HG03432 (cell line): Measurements from ENCODE around the gene OR5H6.
"Not testable (repeated sequence)": the region's sequence is repeated elsewhere in the genome, so short reads cannot be mapped to it uniquely, and the experiment has no call there.

Source experiments
- ATAC-seq: cut with Tn5 transposase; IDR thresholded peaks from one replicate; pipeline ENCODE4 v1.9.1; 2021; ENCODE audit warnings: mild to moderate bottlenecking, moderate library complexity; ENCODE audit not compliant: unreplicated experiment

Gene OR5H6

DNA sequence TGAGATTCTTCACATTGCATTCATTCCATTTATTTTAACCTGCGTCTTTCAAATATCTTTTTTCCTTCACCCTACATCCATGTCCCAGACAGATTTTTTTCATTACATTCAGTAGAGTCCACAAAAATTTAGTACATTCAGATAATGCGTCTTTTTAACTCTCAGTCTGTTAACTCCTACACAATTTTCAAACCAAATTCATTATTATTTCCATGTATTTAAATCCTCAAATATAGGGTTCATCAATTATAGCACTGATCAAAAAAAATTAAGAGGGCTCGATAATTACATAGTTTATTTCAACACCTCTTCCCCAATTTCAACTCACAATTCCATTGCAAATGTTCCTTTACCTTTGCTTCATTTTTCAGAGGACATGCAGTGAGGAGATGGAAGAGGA is at the start of gene OR5H6:
Gene OR5H6 (plus strand): TSS at position 301 of the 400 bp plus-strand sequence. CDS start 89 bp downstream, at position 390.
- no peak for ATAC-seq

DNA sequence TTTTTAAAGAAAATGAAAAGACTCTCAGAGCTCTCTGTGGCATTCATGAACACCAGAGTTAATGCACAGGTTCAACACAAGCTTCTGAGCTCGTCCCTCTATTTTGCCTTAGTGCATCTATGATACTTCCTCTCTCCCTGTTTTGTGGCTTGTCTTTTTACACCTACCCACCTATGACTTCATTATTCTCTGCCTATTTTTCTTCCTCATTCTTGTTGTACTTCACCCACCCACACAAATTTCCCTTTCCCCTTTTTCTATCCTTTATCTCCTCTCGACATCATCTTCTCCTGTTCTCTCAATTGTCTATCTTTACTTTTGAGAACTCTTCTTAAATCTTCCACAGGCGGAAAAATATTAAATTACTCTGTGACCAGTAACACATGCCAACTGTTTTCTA is 49.0 kb upstream of the OR5H6 start:
- no peak for ATAC-seq

DNA sequence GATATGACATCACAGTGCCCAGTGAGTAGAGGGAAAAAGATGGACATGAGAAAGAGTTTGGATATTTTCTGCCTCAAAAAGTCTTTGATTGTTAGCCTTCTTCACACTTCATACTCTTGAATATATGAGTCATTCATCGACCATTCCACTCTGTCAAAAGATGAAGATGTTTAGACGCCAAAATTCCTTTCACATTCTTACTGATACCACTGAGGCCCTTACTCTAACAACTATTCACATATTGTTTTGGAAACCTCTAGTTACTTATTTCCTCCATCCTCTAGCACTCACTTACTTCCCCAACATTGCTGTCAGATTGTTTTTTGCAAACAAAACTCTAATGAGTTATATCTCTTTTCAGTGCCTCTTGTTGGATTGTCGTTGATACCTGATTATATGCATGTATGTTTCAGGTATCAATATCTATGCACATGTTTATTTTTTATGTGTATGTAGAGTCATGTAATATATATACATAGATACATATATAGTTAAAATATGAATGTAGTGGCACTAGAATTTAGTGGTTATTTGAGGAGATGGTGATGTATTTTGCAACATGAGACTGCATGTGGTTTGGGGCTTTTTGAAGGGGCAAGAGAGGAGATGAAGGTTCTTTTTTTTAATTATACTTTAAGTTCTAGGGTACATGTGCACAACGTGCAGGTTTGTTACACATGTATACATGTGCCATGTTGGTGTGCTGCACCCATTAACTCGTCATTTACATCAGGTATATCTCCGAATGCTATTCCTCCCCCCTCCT is 40.0 kb upstream of the OR5H6 start:
- no peak for ATAC-seq

DNA sequence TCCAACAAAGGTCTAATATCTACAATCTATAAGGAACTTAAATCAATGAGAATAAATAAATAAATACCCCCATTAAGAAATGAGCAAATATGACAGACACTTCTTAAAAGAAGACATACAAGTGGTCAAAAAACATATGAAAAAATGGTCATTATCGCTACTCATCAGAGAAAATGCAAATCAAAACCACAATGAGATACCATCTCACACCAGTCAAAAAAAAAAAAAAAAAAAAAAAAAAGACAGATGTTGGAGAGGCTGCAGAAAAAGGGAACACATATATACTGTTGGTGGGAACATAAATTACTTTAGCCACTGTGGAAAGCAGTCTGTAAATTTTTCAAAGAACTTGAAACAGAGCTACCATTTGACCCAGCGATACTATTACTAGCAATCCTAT is 31.6 kb upstream of the OR5H6 start:
- no peak for ATAC-seq

DNA sequence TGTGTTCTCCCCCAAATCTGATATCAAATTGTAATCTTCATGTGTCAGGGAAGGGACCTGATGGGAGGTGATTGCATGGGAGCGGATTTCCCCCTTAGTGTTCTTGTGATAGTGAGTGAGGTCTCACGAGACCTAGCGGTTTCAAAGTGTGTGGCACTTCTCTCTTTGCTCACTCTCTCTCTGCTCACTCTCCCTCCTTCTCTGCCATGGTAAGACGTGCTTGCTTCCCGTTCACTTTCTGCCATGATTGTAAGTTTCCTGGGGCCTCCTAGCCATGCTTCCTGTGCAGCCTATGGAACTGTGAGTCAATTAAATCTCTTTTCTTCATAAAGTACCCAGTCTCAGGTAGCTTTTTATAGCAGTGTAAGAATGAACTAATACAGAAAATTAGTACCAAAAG is 30.6 kb upstream of the OR5H6 start:
- ATAC-seq: peak; percentile 68

DNA sequence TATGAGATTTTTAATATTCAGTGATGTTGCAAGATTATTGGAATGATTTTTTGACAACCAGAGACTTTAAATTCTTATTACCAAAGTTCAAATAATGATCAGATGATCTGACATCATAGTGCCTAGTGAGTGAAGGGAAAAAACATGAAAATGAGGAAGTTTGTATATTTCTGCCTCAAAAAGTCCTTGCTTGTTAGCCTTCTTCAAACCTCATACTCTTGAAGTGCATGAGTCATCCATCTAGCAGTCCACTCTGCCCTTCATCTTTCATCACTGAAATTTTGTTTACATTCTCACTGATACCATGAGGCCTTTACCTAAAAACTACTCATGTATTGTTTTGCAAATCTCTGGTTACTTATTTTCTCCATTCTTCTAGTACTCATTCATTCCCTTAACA is 23.9 kb upstream of the OR5H6 start:
- ATAC-seq: peak; percentile 72

DNA sequence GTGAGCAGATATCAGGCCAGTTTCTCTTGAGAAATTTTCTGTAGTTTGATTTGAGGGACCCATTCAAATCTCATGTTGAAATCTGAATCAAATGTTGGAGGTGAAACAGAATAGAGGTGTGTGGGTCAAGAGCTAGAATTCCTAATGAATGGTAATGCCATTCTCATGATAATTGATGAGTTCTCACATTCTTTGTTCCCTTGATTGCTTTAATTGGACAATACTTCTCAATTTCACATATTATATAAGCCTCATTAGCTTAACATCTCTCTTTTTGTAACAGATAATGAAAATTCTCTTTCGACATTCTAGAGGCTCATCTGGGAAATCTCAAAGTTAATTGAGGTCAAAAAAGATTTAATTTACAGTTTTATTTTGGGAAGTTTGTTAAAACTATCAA is 21.9 kb upstream of the OR5H6 start:
- ATAC-seq: no peak

DNA sequence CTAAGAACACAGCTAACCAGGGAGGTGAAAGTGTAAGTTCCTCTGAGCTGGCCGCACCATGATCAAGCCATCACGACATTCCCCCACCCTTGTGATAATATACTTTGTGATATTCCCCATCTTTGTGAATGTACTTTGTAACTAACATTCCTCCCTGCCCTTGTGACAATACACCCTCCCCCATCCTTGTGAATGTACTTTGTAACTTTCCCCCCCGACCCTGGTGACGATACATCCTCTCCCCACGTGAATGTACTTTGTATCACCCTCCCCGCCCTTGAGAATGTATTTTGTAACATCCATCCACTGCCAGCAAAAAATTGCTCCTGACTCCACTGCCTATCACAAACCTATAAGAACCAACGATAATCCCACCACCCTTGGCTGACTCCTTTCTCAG is 20.2 kb upstream of the OR5H6 start:
- ATAC-seq: no peak

DNA sequence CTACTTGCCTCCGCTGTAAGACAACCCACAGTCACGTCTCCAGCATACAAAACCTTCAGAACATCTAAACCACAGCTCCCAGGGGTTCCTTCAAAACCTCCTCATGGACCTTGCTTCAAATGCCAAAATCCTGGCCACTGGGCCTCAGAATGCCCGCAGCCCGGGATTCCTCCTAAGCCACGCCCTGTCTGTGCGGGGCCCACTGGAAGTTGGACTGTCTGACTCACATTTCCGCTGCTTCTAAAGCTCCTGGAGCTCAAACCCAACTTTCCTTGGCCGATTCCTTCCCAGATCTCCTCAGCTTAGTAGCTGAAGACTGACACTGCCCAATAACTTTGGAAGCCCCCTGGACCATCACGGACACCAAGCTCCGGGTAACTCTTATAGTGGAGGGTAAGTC is 17.9 kb upstream of the OR5H6 start:
- no peak for ATAC-seq

DNA sequence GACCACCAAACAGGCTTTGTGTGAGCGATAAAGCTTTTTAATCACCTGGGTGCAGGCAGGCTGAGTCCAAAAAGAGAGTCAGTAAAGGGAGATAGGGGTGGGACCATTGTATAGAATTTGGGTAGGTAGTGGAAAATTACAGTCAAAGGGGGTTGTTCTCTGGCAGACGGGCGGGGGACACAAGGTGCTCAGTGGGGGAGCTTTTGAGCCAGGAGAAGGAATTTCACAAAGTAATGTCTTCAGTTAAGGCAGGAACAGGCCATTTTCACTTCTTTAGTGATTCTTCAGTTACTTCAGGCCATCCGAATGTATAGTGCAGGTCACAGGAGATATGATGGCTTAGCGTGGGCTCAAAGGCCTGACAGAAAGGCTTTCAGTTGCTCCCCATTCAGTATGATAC is 8.0 kb upstream of the OR5H6 start:
- ATAC-seq: not testable (repeated sequence)

DNA sequence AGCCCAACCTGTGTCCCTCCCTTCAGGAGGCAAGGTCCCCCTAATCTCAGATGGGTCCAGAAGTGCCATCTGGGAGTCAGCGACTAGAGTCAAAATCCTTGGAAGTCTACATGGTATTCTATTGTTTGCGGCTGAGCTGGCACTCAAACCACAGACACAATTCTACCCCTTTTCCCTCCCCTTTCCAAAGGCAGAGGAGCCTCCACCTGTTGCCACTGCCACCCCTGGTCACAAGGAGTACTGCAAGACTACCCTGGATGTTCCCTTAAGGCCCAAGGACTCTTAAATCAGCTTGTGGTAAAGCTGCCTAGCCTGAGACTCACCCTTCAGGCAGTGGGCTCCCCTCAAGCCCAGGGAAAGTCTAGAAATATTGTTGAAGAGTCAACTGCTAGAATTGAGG is 4.3 kb upstream of the OR5H6 start:
- ATAC-seq: no peak

DNA sequence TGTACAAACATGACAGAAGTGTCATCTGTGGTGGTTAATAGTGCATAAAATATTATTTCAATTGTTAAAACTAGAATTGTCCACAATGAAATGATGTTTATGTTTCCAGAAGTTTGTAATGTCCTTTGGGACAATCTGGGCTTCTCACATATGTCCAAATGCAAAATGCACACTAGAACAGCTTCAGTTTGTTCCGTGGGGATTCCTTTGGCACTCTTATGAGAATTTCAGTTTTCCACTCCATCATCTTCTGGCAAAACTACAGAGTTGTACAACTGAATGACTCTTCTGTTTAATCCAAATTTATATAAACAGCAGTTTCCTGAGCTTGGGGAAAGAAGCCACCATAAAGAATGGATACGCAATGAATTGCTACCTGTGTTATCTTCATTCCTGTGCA is 2.0 kb upstream of the OR5H6 start:
- no peak for ATAC-seq

DNA sequence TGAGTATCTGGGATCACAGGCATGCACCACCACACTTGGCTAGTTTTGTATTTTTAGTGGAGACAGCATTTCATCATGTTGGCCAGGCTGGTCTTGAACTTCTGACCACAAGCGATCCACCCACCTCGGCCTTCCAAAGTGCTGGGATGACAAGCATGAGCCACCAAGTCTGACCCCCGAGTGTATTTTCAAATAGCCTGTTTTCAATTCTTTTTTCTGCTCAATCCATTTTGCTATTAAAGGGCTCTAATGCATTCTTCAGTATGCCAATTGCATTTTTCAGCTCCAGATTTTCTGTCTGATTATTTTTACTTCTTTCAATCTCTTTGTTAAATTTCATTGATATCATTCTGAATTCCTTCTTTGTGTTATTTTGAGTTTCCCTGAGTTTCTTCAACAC is 5.8 kb downstream of the OR5H6 start:
- no peak for ATAC-seq

DNA sequence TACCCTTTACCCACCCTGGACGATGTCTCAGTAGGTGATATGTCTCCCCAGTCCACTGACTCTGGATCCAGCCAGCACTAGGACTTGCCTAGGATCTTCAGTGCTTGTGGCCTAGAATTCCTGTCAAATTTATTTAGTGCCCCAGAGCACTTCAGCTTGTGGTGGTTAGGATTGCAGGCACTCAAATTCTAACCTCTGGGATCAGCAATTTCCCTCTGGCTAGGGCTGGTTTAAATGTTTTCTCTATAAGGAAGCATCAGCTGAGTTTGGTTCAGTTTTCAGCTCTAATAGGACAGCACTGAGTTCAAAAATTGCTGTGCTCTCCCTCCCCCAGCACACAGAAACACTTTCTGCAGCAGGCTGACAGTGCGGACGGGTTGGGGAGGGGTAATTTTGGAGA is 8.1 kb downstream of the OR5H6 start:
- no peak for ATAC-seq

DNA sequence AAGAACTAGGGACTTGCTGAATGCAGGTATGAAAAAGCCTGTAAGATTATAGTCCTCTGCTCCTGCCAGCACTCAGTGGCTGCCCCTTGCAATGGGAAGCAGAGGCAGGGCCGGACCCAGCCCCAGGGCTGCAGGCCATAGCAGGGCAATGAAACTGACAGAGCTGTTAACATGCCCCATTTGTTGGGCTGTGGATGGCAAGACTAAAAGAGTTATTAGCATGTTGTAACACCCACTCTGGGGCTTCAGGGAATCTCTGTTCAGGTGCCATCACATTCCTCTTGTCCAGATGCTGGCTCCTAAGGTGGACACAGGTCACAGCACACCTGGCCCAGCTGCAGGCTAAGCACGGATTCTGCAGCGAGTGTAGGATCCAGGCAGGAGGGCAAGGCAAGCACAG is 10.9 kb downstream of the OR5H6 start:
- no peak for ATAC-seq

DNA sequence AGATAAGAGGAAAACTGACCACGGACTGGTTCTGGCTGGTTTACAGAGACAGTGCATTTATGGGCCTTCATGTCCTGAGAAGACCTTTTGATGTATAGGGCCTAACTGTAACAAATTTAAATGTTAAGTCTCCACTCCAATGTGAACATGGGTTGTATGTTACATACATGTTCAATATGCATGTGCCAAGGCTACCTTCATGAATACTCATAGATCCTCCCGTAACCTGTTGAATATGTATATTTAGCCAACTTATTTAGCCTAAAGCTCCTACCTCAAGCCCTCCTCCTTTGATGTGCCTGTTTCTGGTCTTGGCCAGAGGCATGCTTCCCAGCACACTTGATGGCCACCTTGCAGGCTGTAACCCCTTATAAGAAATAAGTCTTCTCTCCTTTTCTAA is 18.2 kb downstream of the OR5H6 start, which contains the start of gene OR5H2:
Gene OR5H2 (plus strand): TSS at position 301 of the 400 bp plus-strand sequence. CDS start 398 bp downstream, outside the sequence.
- no peak for ATAC-seq

DNA sequence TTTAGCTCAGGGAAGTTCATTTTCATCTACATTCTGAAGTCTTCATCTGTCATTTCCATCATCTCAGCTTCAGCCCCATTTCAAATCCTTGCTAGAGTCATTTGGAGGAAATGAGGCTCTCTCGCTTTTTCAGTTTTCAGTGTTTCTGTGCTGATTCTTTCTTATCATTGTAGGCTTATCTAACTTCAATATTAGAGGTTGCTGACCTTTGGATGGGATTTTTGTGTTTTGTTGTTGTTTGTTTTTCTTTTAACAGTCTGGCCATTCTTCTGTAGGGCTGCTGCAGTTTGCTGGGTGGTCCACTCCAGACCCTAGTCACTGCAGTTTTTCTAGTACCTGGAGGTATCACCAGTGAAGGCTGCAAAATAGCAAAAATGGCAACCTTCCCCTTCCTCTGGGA is 26.9 kb downstream of the OR5H6 start:
- ATAC-seq: no peak

DNA sequence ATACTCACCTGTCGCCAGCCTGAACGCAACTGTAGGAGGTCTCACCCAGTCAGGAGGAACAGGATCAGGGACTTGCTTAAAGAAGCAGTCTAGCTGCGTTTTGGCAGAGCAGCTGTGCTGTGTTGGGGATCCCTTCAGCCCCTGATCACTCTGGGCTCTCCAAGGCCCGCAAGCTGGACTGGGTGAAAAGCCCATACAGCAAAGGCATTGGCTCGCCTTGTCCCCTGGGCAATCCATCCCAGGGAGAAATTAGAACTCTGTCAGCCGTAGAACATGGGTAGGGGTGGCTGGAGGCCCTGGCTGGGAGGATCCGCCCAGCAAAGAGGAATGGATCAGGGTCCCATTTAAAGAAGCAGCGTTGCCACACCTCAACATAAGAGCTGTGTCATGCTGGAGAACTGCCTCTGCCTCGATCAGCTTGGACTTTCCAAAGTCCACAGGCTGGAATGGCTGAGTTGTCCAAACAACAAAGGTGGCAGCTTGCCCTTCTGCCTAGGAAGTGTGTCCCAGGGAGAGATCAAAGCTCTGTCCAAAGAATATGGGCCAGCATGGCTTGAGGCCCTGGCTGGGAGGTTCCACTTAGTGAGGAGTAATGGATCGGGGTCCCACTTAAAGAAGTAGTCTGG is 27.4 kb downstream of the OR5H6 start:
- ATAC-seq: no peak
